Tibial artery (tissue), 4 donors: Measurements from ENCODE around the gene POMT1.
"Not testable (repeated sequence)": the region's sequence is repeated elsewhere in the genome, so short reads cannot be mapped to it uniquely, and the experiment has no call there.

Experiments used
- DNase-seq, 2 donors: peaks; one replicate each; pipeline ENCODE4 v3.0.0-alpha.2; 2019
- H3K27ac ChIP-seq, 2 donors: fragments of 200-600 bp; sonication (generic) in 1 of 2; 1 replicate in 1 of 2; 2 replicates in 1 of 2; pipeline ENCODE4 v1.5.1; 2018 to 2019; ENCODE audit warnings: mild to moderate bottlenecking in 1 of 2
- H3K27me3 ChIP-seq, 2 donors: fragments of 200-600 bp; sonication (generic) in 1 of 2; one replicate each; pipeline versions ENCODE4 v1.5.1 to v1.6.0; 2016 to 2019
- H3K36me3 ChIP-seq, 3 donors: fragments of 200-600 bp; sonication (generic) in 2 of 3; one replicate each; pipeline ENCODE4 v1.5.1; 2016 to 2019; ENCODE audit warnings: mild to moderate bottlenecking in 2 of 3
- H3K4me1 ChIP-seq, 4 donors: fragments of 200-600 bp; sonication (generic) in 2 of 4; 1 replicate in 3 of 4; 2 replicates in 1 of 4; pipeline ENCODE4 v1.5.1; 2016 to 2019
- H3K4me3 ChIP-seq, 2 donors: fragments of 200-600 bp; sonication (generic) in 1 of 2; 1 replicate in 1 of 2; 2 replicates in 1 of 2; pipeline ENCODE4 v1.5.1; 2018 to 2019; ENCODE audit warnings: mild to moderate bottlenecking in 2 of 2
- H3K9me3 ChIP-seq, 3 donors: fragments of 200-600 bp; sonication (generic) in 1 of 3; one replicate each; pipeline ENCODE4 v1.5.1; 2016 to 2019
- intact Hi-C: fragments of 100-400 bp; cut with DNase I; formaldehyde crosslinking; loops from one replicate; pipeline ENCODE4 v1.15.0; 2023; ENCODE audit warnings: low total_unique reads
- TF ChIP-seq, protein P1 (sequence below), 2 experiments: fragments of 200-600 bp in 1 of 2; fragments of 450-650 bp in 1 of 2; IDR thresholded peaks; one replicate each; pipeline ENCODE4 v1.5.1; 2017 to 2019; ENCODE audit warnings: antibody characterized with exemption in 2 of 2, mild to moderate bottlenecking in 1 of 2, moderate library complexity in 1 of 2

The POMT1 gene

GRCh38 chr9:131513177-131513576 is 10.5 kb downstream of the POMT1 start:
- TF ChIP-seq, protein P1, sequence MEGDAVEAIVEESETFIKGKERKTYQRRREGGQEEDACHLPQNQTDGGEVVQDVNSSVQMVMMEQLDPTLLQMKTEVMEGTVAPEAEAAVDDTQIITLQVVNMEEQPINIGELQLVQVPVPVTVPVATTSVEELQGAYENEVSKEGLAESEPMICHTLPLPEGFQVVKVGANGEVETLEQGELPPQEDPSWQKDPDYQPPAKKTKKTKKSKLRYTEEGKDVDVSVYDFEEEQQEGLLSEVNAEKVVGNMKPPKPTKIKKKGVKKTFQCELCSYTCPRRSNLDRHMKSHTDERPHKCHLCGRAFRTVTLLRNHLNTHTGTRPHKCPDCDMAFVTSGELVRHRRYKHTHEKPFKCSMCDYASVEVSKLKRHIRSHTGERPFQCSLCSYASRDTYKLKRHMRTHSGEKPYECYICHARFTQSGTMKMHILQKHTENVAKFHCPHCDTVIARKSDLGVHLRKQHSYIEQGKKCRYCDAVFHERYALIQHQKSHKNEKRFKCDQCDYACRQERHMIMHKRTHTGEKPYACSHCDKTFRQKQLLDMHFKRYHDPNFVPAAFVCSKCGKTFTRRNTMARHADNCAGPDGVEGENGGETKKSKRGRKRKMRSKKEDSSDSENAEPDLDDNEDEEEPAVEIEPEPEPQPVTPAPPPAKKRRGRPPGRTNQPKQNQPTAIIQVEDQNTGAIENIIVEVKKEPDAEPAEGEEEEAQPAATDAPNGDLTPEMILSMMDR (IDR thresholded peaks at IDR 0.05): no peak
- intact Hi-C loops: no loop called here
- H3K27me3 ChIP-seq: no peaks in the 10 kb centered on the region
- H3K4me1 ChIP-seq: no peaks in the 10 kb centered on the region
- H3K4me3 ChIP-seq: no peak overlapping the region
- no peak for DNase-seq
- peaks cover 58 to 98% (median 86%) of the 10 kb centered on the region in 3 donors for H3K36me3 ChIP-seq
- no peak overlapping the region for H3K27ac ChIP-seq
- H3K9me3 ChIP-seq: no peaks in the 10 kb centered on the region

DNA sequence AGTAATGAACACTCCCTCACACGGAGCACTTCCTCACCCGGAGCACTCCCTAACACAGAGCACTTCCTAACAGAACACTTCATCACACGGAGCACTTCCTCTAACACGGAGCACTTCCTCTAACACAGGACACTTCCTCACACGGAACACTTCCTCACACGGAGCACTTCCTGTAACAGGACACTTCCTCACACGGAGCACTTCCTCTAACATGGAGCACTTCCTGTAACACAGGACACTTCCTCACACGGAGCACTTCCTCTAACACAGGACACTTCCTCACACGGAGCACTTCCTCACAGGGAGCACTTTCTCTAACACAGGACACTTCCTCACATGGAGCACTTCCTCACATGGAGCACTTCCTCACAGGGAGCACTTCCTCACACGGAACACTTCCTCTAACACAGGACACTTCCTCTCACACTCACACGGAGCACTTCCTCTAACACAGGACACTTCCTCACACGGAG is 12.9 kb downstream of the POMT1 start:
- H3K4me1 ChIP-seq, DNase-seq, H3K9me3 ChIP-seq, intact Hi-C loops, H3K4me3 ChIP-seq, H3K27me3 ChIP-seq, H3K27ac ChIP-seq: not testable (repeated sequence)
- peaks cover 71 to 100% (median 95%) of the 10 kb centered on the region in 3 donors for H3K36me3 ChIP-seq

DNA sequence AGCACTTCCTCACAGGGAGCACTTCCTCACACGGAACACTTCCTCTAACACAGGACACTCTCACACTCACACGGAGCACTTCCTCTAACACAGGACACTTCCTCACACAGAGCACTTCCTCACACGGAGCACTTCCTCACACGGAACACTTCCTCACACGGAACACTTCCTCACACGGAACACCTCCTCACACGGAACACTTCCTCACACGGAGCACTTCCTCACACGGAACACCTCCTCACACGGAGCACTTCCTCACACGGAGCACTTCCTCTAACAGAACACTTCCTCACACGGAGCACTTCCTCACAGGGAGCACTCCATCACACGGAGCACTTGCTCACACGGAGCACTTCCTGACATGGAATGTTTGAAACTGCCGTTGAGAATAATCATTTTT is 13.4 kb downstream of the POMT1 start:
- TF ChIP-seq, protein P1 (IDR thresholded peaks at IDR 0.05): no peak

GRCh38 chr9:131516930-131517329 is 14.2 kb downstream of the POMT1 start:
- no peaks in the 10 kb centered on the region for H3K27me3 ChIP-seq
- intact Hi-C loops: no loop called here
- TF ChIP-seq, protein P1 (IDR thresholded peaks at IDR 0.05): no peak
- no peaks in the 10 kb centered on the region for H3K9me3 ChIP-seq
- no peak for DNase-seq
- no peak overlapping the region for H3K4me3 ChIP-seq
- no peak overlapping the region for H3K27ac ChIP-seq
- H3K36me3 ChIP-seq: peaks cover 71 to 100% (median 93%) of the 10 kb centered on the region in 3 donors
- no peaks in the 10 kb centered on the region for H3K4me1 ChIP-seq

More for the DNA sequence above, 13.4 kb downstream of the POMT1 start:
- no peak for DNase-seq
- H3K27ac ChIP-seq: no peak overlapping the region
- H3K4me3 ChIP-seq: no peak overlapping the region
- H3K36me3 ChIP-seq: peaks cover 71 to 100% (median 95%) of the 10 kb centered on the region in 3 donors
- intact Hi-C loops: no loop called here
- H3K27me3 ChIP-seq: no peaks in the 10 kb centered on the region
- no peaks in the 10 kb centered on the region for H3K9me3 ChIP-seq
- no peaks in the 10 kb centered on the region for H3K4me1 ChIP-seq

DNA sequence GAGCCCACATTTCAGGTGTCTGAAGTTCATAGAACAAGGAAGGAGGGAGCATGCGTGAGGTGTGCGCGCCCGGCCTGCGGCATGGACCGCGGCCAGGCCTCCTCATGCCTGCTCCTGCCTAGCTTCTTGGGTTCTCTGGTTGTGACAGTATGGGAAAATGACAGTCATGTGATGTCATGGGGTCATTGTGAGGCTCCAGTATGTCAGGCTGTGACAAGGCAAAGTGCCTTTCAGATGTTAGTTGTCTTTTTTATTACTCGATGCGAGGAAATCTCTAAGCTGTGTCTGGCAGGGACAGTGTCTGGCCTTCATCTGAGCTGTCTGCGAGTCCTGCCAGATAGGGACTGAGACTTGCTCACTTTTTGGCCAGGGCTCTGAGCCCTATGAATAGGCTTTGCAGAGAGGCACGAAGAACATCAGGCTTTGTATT is 15.1 kb downstream of the POMT1 start:
- H3K27ac ChIP-seq: no peak overlapping the region
- H3K4me1 ChIP-seq: no peaks in the 10 kb centered on the region
- no peaks in the 10 kb centered on the region for H3K27me3 ChIP-seq
- peaks cover 68 to 100% (median 91%) of the 10 kb centered on the region in 3 donors for H3K36me3 ChIP-seq
- H3K9me3 ChIP-seq: no peaks in the 10 kb centered on the region
- no peak overlapping the region for H3K4me3 ChIP-seq
- DNase-seq: no peak
- intact Hi-C loops: no loop called here
- TF ChIP-seq, protein P1 (IDR thresholded peaks at IDR 0.05): no peak

- Histone ChIP-seq H3K36me3 (peaks cover 68 to 100% (median 91%) of the 10 kb centered on the region in 3 donors), H3K27me3 (no peaks in the 10 kb centered on the region), H3K27ac (no peak overlapping the region), H3K9me3 (no peaks in the 10 kb centered on the region), H3K4me3 (no peak overlapping the region), H3K4me1 (no peaks in the 10 kb centered on the region)
- intact Hi-C loops: no loop called here
- DNase-seq: no peak
- TF ChIP-seq, protein P1 (IDR thresholded peaks at IDR 0.05): no peak
Measured at GRCh38 chr9:131518553-131518952, 15.8 kb downstream of the POMT1 start.
